ENCODE results near the gene HOXA9.

HOXA9 gene

DNA sequence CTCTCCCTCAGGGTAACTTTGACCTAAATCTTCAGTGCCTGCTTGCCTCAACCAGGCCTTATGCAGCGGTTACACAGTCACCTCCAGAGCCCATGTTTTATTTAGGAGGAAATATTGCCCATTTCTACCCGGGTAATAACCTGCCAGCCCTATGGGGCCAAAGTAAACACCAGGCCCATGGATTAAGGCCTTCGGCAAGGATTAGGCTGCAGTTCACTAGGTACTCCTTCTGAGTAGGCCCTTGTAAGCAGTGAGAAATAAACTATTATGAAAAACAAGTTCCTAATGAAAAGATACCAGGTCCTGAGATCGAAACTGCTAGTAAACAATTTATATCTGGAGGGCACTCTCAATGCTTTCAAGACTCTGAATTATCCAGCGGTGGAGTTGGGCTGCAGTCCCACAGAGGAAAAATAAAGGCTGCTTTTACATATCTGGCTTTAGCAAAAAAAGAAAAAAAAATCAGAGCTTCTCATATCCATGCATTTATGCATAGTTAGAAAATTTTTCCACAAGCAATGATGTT, 12.5 kb upstream of the HOXA9 start:
- DNase-seq, result no peak

DNA sequence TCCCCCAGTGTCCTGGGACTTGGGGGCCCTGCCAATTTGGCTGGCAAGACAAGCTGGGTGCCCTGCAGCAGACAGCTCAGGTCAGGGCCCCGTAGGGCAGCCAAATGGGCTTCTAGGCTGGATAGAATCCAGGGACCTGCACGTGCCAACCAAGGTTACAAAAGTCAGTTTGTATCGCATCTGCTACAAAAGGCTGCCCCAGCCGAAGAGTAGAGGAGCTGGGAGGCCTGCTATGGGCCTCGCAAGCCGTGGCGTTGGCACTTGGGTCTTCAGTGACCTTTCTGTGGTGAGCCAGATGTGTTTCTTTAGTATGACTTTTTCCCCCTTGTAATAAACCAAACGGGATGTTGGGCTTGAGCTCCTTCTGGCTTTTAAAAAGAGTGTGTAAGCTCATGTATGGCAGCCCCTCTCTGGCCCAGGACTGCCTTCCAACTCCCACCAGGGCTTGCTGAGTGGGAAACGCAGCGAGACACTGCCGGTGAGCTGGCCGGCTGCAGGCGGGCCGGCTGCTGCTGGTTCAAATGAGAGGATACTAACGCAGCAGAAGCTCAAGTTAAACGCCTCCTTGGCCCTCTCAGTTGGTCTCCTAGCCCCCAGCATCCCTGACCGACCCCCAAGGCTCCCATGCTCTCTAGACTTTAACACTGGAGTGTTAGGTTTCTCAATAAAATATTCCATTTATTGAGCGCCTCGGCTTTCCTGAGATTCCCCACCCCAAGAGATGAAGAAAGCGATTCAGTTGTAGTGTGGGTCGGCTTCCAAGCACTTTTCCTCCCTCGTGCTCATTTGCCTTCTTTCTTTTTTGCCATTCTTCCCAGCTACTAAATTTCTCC, 11.8 kb upstream of the HOXA9 start:
- no peak for DNase-seq

DNA sequence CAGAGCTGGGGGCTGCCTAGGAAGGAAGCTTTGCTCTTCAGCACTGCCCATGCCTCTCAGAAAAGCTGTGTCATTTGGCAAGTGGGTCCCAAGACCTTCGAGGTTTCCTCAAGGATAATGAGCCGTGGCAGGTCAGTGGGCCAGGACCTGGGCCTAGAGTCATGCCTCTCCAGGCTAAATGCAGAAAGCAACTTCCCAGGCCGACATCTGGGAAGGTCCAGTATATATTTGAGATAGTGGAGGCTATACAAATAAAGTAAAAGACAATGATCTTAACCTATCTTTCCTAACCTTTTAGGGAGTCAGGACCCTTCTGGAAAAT, 11.1 kb upstream of the HOXA9 start:
- no peak for DNase-seq

DNA sequence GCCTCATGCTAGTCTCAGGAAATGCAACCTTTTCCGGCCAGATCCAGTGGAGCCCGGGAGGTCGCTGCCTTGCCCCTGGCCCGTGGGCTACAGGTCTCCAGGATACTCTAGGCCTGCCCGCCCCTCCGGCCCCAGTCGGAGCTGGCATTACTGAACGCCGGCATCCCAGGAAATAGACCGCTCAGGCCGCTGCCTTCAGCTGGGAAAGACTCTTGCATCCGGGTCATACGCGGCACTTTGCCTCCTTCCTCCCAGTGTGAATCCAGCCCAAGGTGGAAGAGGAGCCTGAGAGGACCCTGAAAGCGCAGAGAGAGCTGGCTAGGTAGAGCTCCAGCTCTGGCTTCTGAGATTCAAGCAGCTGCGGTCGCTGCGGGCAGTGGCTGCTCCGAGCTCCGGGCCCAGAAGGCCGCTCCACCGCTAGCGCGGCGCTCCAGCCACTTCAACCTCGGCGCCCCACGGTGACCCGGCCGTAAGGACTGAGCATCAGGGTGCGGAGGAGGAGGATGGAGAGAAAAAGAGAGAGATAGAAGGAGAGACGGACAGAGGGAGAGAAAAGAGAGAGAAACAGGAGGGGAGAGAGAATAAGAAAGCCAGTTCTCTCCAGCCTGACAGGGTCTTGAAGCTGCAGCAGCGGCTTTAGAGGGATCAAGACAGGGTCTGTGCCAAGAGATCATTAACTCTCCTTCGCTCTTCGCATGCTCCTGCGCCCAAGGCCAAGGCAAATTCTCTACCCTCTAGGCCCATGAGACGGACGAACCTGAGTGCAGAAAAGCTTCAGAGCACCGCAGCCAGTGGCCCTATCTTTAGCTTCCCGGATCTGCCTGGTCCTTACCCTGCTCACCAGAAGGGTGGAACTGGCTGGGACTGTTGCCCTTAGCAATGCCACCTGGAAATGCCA, 10.5 kb upstream of the HOXA9 start:
- no peak for DNase-seq

DNA sequence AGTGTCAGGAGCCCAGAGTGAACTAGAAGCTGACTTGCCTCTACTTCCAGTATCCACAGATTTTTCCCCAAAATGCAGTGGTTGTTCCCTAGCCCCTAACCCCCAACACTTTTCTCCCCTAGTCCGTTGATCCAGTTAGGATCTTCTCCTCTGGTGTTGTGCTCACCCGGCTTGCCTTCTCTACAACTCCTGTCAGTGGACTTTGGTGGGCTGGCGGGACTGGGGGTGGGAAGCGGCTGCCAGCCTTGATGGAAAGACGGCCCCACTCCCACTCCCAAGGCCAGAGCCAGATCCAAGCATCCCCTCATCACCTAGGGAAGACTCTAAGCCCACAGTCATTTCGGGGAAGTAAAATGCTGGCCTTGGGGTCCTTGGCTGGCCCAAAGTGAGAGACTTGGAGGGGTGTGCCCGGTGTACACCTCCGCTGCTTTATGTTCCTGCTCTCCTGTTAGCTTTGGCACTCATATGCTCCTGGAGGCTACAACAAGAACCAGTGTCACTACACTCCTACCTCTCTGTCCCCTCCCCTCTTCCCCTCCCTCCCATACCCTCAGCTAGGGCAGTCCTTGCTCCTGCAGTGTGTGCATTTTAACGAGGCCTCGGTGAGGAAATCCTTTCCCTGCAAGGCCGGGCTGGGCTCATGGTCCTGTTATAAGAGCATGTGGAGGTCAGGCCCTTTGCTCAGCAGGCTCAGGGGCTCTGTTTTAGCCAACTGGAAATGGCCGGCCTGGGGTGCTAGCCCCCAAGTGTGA, 9.7 kb upstream of the HOXA9 start:
- no peak for DNase-seq

DNA sequence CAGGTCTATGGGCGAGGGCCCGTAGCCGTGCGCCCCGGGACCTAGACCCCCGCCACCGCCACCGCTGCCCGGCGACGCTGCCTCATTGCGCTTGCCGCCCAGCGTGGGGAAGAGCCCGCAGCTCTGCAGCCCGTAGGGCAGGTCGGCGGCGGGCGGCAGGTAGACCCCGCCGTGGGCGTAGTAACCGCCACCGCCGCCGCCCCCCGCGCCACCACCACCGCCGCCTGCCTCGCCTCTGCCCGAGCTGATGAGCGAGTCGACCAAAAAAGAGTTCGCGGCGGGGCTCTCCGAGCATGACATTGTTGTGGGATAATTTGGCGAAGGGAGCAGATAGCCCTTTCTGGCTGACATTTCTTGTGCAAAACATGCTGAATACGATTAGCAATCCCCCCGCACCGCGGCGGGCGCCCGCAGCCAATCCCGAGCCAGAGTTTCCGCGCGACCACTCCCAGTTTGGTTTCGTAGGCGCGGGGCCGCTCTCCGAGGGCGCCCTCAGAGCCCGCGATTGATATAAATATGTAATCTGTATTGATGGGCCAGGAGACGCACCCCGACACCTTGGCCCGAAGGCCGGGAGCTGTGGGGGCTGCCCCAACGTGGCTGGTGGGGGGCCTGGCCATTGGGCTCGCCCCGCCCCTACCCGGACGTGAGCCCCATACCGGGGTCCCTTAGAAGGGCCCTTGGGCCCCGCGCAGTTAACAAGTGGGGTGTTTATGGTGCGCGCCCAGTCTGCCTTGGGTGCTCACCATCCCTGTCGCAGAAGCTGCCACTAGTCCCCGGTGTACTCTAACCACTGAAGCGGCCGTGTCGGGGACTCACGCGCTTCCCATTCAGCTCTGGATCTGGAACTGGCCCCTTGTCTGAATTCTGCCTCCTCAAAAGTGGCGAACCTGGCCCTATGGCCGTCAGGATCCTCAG, 8.9 kb upstream of the HOXA9 start, which contains the start of gene HOXA10:
Gene HOXA10, minus strand, starts transcription at position 365 of the 918 bp plus-strand sequence. Its CDS starts 14 bp downstream, at position 351.
- DNase-seq, result no peak

DNA sequence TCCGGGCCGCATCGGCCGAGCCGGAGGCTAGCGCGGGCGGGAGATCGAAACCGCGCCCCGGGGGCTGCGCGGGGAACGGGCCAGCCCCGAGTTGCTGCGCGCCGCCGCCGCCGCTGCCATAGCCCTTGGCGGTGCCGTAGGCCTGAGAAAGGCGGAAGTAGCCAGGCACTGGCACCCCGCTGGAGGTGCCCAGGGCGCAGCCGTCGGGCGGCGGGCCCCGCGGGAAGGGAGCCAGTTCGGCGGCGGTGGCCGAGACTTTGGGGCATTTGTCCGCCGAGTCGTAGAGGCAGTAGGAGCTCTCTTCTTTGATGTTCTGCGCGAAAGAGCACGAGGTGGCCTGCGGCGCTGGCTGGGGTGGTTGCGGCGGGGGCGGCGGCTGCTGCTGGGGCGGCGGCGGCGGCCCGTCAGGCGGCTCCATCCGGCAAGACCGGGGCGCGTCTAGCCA, 8.2 kb upstream of the HOXA9 start:
- DNase-seq, result no peak

DNA sequence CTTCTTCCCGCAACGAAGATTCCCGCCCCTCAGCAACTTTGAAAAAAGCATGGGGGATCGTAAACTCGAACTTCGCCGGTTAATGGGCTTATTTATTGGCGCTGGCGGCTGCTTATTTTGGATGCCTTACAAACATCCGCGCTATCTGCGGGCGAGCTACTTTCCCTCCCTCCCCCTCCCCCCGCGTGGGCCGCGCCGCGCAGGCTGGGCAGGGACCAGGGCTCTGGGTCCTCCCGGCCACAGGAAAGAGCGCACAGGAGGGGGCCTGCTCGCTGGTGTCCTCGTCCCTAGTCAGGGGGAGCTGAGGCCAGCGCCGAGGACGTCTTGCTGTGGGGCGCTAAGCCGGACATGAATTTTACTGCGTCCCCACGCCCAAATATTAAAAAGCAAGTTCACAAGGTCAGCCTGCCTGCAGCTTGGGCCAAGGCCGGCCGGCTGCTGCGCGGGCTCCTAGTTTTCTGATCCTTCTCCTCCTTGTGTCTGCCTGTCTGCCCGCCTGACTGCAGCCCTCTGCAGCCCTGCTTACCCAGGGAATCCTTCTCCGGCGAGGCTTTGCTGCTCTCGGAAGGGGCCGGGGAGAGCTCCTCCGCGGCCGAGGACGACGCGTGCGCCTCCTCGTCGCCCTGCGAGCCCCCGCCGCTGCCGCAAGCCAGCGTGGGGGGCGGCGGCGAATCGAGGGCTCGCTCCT, 7.6 kb upstream of the HOXA9 start:
- DNase-seq, result no peak

DNA sequence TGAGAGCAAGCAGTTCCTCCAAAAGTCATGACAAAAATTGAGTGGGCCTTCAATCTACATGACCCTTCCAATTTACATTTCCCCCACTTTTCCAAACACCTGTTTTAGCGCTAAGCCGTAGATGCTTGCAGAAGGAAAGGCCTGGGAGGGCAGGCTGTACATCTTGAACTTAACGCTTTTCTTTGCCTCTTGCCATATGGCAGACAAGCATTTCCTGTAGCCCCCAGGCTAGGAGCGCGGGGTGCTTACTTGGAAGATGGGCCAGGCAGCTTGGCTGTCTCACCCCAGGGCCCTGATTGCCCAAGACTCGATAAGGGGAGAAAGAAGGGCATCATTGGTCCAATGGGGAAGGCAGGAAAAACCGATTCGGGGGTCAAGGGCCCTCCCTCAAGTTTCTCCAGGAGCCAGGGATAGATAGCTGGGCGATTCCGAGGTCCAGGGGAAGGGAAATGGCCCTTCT, 7.0 kb upstream of the HOXA9 start:
- no peak for DNase-seq

DNA sequence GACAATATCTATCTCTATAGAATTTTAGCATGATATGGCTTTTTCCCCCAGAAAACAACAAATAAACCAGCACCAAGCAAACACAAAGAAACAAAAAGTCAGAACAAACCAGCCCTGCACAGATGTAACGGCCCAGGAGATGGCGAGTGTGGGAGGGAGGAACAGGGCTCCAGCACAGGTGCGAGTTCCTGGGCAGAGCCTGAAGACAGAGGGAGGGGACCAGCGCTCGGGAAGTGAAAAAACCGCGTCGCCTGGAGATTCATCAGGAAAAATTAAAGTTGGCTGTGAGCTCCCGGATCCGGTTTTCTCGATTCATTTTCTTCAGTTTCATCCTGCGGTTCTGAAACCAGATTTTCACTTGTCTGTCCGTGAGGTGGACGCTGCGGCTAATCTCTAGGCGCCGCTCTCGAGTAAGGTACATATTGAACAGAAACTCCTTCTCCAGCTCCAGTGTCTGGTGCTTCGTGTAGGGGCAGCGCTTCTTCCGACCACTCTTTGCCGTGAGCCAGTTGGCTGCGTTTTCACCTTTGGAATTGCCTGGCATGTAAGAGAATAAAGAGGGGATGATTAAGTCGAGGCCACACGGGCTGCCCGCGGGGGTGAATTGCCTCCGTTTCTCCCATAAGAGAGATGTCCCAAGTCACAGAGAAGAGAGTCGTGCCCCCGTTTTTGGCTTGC, 6.4 kb upstream of the HOXA9 start:
- no peak for DNase-seq

DNA sequence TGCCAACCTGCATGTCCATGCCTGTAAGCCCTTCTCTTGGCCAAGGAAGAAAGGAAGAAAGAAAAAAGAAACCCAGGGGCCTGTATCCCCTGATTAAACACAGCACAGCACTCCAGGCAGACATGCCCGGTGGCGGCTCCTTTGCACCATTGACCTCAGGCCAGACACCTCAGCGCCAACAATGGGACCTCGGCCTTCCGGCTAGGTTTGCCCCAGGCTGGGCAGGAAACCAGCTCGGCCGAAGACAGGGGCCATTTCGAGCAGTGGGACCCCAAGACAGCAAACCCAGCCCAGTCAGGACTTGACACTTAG, 5.9 kb upstream of the HOXA9 start:
- no peak for DNase-seq

DNA sequence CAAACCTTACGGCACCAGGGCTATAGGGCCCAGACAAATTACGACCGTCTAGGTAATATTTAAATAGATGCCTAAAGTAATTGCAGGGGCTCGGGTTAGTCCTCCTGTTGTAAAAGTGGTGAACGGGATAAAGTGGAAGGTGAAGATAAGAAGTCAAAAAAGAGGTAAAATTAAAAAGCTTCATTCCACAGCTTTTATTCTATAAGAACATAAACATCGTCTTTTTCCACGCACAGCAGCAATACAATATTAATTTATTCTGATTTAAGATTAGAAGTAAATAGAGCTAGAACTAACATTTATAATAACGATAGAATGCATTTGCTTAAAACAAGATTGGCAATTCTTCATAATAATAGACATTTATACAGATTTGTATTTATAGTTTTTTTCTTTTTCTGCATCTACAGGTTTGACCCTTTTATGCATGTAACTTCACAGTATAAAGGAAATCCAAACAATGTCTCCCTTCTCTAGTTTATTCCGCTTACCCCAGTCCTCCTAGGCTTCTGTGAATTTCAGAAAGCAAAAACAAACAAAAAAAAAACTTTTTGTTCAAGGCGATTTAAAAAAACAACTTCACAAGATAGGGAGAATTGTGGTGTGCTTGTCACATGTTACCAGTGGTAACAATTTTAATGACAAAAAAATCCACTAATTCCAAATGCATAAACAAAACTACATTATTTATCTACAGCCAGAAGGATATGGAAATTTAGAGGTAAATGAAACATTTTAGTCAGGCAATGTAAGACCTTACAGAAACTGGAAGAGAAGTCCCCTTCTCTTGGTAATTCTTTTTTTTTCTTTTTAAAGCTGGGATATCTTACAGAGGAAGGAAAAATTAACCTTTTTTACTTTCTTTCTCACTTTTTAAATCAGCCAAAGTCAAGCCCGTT, 5.3 kb upstream of the HOXA9 start:
- no peak for DNase-seq

DNA sequence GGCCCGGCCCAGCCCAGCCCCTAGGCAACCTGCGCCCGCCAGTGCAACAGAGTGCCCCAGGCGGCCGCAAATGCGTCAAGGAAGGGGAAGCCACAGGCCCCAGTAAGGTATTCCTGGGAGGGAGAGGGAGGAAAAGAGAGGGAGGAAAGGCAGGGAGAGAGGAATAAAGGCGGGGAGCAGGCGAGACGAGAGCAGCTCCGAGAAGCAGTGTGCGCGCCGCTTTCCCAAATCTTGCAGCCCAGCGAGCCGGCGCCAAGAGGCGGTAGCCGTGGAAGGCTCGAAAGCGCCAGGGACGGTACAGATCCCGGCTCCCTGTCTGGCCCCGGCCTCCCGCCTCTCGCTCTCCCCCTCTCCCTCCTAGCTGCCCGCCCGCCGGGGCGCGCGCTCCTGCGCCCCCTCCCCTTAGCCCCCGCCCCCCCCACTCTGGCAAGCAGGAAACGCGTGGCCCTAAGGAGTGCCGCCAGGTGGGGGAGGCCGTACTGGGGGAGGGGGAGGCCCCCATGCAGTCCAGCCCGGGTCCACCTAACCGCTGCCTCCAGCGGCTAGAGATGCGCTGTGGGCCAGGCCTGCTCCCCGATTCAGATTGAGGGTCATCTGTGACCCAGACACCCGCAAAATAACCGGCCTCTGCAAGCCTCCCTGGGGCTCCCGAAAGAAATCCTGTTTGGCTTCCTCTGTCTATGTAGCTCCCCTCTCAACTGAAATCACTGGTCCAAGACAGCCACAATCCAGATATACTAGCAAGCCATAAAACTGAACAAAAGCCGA, 4.5 kb upstream of the HOXA9 start:
- no peak for DNase-seq

DNA sequence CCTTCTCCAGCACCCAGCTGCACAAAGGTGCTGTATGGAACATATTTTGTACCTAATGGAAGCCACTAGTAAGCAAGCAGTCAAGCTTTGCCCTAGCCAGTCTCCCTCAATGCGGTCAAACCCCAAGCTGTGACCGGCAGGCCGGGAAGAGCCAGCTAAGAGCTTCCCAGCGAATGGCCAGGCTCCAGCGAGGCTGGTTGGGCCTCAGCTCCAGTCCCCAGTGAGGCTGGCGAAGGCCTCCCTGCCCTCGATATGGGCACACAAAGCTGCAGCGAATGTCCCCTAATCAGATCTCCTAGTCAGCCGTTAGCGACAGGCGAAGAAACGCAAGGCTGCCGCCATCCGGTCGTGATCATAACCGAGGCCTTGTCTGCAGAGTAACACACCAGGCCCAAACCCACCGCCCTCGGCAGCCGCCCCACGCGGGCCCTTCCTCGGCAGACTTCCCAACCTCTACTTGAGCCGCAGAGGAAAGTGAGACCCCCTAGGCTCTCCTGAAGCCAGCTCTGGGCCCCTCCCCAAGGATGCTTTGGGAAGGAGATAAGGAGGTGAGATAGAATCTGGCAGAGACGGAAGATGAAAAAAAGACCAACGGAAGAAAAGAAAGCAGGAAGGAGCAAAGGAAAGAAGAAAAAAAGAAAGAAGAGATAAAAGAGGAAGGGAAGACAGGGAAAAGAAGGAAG, 3.1 kb upstream of the HOXA9 start:
- no peak for DNase-seq

DNA sequence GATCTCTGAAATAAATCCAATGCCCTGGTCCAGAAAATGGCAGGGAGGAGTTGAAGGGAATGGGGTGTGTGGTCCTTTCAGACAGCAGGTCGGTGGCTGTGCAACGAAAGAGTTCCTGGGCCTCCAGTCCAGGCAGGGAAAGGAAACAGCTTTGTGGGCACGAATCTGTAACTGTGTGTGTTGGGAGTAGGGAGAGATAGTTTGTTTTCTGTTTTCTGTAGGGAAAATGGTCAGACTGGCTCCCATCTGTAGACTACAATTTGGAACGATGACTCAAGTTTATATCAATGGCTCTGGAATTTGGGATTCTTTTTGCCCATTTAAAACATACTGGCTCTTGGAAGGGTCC, 2.6 kb upstream of the HOXA9 start:
- DNase-seq, result no peak

DNA sequence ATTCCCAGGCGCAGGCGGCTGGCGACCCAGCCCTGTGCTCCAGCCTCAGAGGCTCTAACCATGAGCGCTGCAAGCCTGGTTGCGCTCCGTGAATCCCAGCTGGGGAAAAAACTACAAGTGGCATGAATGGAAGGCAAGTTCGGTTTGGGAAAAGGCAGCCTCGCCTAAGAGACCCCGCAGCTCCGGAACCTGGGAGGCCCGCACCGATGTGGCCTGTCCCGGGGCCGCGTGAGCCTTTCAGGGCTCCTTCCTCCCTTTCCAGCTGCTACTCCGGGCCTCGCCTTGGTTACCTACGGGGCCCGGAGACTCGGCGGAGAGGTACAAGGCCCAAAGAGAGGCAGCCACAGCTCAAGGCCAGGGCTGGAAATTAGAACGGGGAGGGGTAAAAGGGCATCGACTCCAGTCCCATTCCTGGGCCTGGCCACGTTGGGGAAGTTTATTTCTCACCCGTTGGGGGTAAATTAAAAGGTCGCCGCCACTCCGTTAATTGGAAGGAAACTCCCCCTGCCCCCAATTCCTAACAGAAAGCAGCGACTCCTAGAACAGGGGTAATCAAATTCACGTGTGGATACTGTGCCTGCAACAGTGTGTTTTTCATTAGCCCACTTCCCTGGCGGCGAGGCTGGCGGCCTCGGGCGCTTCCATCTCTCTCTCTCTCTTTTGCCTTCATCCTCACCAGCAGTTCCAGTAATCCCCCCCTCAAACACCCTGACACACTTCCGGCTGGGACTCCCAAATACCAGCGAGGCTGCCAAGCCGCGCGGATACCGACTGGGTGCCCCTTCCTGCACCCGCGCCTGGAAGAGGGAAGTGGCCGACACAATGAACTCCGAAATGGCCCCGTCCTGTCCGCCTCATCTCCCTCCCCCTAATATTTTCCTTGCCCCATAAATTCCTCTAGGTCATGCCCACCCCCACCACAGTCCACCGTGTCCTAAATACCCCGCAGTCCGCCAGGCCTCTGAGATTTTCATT, 1.5 kb upstream of the HOXA9 start:
- no peak for DNase-seq
